GOT3 (cell line): ENCODE data around the gene UBN2.

Source experiments
- DNase-seq: peaks from one replicate; lab custom pipeline; 2025; ENCODE audit warnings: mixed read lengths; lab: John Stamatoyannopoulos, UW

Gene UBN2

GRCh38 chr7:139355320-139355719 is 124.3 kb downstream of the UBN2 start:
- DNase-seq: no peak
